K562 (cell line): ENCODE results near the gene LRRC47. TPM values are rescaled to one million over a fixed set of nuclear protein-coding genes. Genes with fewer than 3 reads are reported as not detected.

Source experiments
- BCL6 ChIP-seq: fragments of 250-450 bp; sonication (Bioruptor Pico); IDR thresholded peaks from 2 replicates; pipeline ENCODE4 v1.4.0; 2020
- BDP1 ChIP-seq: IDR thresholded peaks from 3 replicates; pipeline ENCODE4 v1.6.1; 2011; ENCODE audit not compliant: insufficient read length, insufficient read depth
- ELF2 ChIP-seq: fragments of 250-450 bp; sonication (Bioruptor Pico); IDR thresholded peaks from 2 replicates; pipeline ENCODE4 v1.5.0; 2021; ENCODE audit warnings: mild to moderate bottlenecking
- GABPA ChIP-seq: fragments of 200-800 bp; sonication (Bioruptor generic); conservative IDR thresholded peaks from 2 replicates; pipeline ENCODE4 v1.6.1; 2016; ENCODE audit warnings: low read depth, missing genetic modification characterization, missing compliant biosample characterization
- ILF3 ChIP-seq: fragments of 450-650 bp; IDR thresholded peaks from 2 replicates; pipeline ENCODE4 v1.6.1; 2018; ENCODE audit warnings: antibody characterized with exemption, mild to moderate bottlenecking, moderate library complexity, borderline replicate concordance
- JUN ChIP-seq, 2 experiments: sonication (generic) in 1 of 2; formaldehyde crosslinking in 1 of 2; IDR thresholded peaks; 2 replicates each; pipeline versions ENCODE4 v1.6.1 to v1.8.0; 2012 to 2022; ENCODE audit warnings: borderline replicate concordance in 2 of 2, mild to moderate bottlenecking in 2 of 2, improper control_type of control experiment in 1 of 2, low read depth in 1 of 2, low read length in 1 of 2, missing genetic modification reagents in 1 of 2
- MYNN ChIP-seq, 2 experiments: sonication (generic); formaldehyde crosslinking in 1 of 2; IDR thresholded peaks; 2 replicates each; pipeline versions ENCODE4 v1.5.0 to v1.6.1; 2016 to 2020; ENCODE audit warnings: antibody characterized with exemption in 1 of 2, missing genetic modification reagents in 1 of 2
- SRSF1 ChIP-seq: fragments of 200-400 bp; formaldehyde crosslinking; IDR thresholded peaks from 2 replicates; pipeline ENCODE4 v1.6.1; 2017; ENCODE audit warnings: mild to moderate bottlenecking, low read depth, low read length, moderate library complexity
- TAF1 ChIP-seq: IDR thresholded peaks from 2 replicates; pipeline ENCODE4 v1.6.1; 2011; ENCODE audit warnings: mild to moderate bottlenecking, low read length, moderate library complexity; ENCODE audit not compliant: insufficient read depth, control insufficient read depth, severe bottlenecking; ENCODE audit errors: extremely low read depth
- ZEB2 ChIP-seq: fragments of 450-650 bp; IDR thresholded peaks from 2 replicates; pipeline ENCODE4 v1.6.1; 2016
- ZNF3 ChIP-seq: fragments of 250-450 bp; sonication (Bioruptor Pico); IDR thresholded peaks from 2 replicates; pipeline ENCODE4 v1.5.0; 2021; ENCODE audit warnings: mild to moderate bottlenecking, moderate library complexity
- polyA plus RNA-seq, 8 experiments: library from polyadenylated mRNA; depleted of rRNA in 4 of 8; stranded (reverse) in 5 of 8; unstranded in 3 of 8; fragments of >200 nt; fragmentation: Nextera tagmentation in 2 of 8; fragmentation: Illumina TruSeq in 1 of 8; extraction: Ambion mirVana in 2 of 8; extraction: Trizol in 1 of 8; gene quantifications; 2 replicates each; pipeline versions ENCODE4 v1.2.1 to v1.2.3, GENCODE V29; 2011 to 2014; ENCODE audit warnings: inconsistent platforms in 1 of 8, missing spikeins in 1 of 8
- total RNA-seq, 7 experiments: library from RNA; depleted of rRNA in 6 of 7; stranded (reverse); fragments of >200 nt in 6 of 7; fragmentation: Illumina TruSeq in 2 of 7; extraction: Trizol in 2 of 7; gene quantifications; 2 replicates each; pipeline versions ENCODE4 v1.2.1 to v1.2.3, GENCODE V29; 2011 to 2021; ENCODE audit warnings: low replicate concordance in 1 of 7
- TF ChIP-seq, protein P1 (sequence below): IDR thresholded peaks from 2 replicates; pipeline ENCODE4 v1.6.1; 2011; ENCODE audit warnings: borderline replicate concordance, low read depth, mild to moderate bottlenecking, moderate library complexity, low read length; ENCODE audit not compliant: insufficient read depth, poor library complexity, severe bottlenecking
- TF ChIP-seq, protein P2 (sequence below): fragments of 250-450 bp; sonication (Bioruptor Pico); IDR thresholded peaks from 2 replicates; pipeline ENCODE4 v1.8.0; 2022; ENCODE audit warnings: inconsistent platforms, mild to moderate bottlenecking, moderate library complexity, borderline replicate concordance
- TF ChIP-seq, protein P3 (sequence below), 2 experiments: fragments of 450-650 bp in 1 of 2; sonication (generic) in 1 of 2; formaldehyde crosslinking in 1 of 2; IDR thresholded peaks in 1 of 2; conservative IDR thresholded peaks in 1 of 2; 2 replicates each; pipeline versions ENCODE4 v1.6.1 to v1.8.1; 2016 to 2023; ENCODE audit warnings: mild to moderate bottlenecking in 2 of 2, moderate library complexity in 2 of 2, inconsistent platforms in 1 of 2, missing genetic modification reagents in 1 of 2
- TF ChIP-seq, protein P4 (sequence below): fragments of 450-650 bp; formaldehyde crosslinking; IDR thresholded peaks from 2 replicates; pipeline ENCODE4 v1.4.0; 2022; ENCODE audit warnings: mild to moderate bottlenecking, moderate library complexity
- TF ChIP-seq, protein P5 (sequence below), 2 experiments: fragments of 450-650 bp in 1 of 2; IDR thresholded peaks; 2 replicates each; pipeline ENCODE4 v1.6.1; 2011 to 2017; ENCODE audit warnings: low read depth in 2 of 2, antibody characterized with exemption in 1 of 2, borderline replicate concordance in 1 of 2, low read length in 1 of 2, mild to moderate bottlenecking in 1 of 2, mixed read lengths in 1 of 2; ENCODE audit not compliant: control insufficient read depth in 1 of 2

Gene LRRC47
- total and polyA plus RNA-seq, 9 of the 15 experiments (the other 6 are each of a cell fraction or from before 2014, with no cell fraction given) = 4.6 to 68.0 (median 35.9) TPM

DNA sequence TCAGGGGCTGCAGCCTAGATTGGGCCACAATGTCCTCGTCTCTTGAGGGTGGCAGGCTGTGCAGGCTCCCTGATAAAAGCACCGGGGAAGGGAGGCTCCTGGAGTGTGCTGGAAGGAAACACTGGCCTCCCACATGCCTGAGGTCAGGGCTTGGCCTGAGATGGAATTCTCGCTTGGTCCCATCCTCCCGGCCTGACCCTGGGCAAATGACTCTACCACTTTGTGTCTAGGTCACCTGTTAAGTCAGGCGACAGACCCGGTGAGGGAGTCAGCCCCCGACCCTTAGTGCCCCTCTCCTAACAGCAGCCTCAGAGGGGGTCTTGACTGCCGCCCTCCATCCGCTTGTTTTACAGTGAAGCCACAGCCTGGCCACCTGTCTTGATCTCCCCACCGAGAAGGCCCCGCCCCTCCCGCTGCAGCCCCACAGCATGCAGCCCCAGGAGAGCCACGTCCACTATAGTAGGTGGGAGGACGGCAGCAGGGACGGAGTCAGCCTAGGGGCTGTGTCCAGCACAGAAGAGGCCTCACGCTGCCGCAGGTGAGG is 21.3 kb downstream of the LRRC47 start (continued):
- no peak for TF ChIP-seq BDP1
- TF ChIP-seq BCL6 (CRISPR knock-in tag) = no peak
- no peak for TF ChIP-seq SRSF1
- no peak for TF ChIP-seq ZNF3 (CRISPR knock-in tag)
- peak; percentile 93 for TF ChIP-seq MYNN (IDR thresholded peaks at IDR 0.05)
- TF ChIP-seq MYNN (CRISPR knock-in tag; IDR thresholded peaks at IDR 0.05) = no peak
- TF ChIP-seq ELF2 (CRISPR knock-in tag) = no peak
- peak; percentile 31; the same call in 1 of the 2 replicates for TF ChIP-seq JUN (IDR thresholded peaks at IDR 0.05; ENCODE audit: borderline replicate concordance, low read depth, low read length)
- no peak for TF ChIP-seq JUN (CRISPR knock-in tag; IDR thresholded peaks at IDR 0.05; ENCODE audit: borderline replicate concordance)
- 0 out of 2 replicates have a peak, but pooled peaks have one; percentile 28 for TF ChIP-seq GABPA (tag)
- peak; percentile 84 for TF ChIP-seq ZEB2
- TF ChIP-seq, protein P1, sequence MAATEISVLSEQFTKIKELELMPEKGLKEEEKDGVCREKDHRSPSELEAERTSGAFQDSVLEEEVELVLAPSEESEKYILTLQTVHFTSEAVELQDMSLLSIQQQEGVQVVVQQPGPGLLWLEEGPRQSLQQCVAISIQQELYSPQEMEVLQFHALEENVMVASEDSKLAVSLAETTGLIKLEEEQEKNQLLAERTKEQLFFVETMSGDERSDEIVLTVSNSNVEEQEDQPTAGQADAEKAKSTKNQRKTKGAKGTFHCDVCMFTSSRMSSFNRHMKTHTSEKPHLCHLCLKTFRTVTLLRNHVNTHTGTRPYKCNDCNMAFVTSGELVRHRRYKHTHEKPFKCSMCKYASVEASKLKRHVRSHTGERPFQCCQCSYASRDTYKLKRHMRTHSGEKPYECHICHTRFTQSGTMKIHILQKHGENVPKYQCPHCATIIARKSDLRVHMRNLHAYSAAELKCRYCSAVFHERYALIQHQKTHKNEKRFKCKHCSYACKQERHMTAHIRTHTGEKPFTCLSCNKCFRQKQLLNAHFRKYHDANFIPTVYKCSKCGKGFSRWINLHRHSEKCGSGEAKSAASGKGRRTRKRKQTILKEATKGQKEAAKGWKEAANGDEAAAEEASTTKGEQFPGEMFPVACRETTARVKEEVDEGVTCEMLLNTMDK = no peak
- TF ChIP-seq, protein P2, sequence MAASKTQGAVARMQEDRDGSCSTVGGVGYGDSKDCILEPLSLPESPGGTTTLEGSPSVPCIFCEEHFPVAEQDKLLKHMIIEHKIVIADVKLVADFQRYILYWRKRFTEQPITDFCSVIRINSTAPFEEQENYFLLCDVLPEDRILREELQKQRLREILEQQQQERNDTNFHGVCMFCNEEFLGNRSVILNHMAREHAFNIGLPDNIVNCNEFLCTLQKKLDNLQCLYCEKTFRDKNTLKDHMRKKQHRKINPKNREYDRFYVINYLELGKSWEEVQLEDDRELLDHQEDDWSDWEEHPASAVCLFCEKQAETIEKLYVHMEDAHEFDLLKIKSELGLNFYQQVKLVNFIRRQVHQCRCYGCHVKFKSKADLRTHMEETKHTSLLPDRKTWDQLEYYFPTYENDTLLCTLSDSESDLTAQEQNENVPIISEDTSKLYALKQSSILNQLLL = no peak
- TF ChIP-seq ILF3 = no peak; the same call in 1 of the 2 replicates
- TF ChIP-seq TAF1 = peak; percentile 47
- TF ChIP-seq, protein P3, sequence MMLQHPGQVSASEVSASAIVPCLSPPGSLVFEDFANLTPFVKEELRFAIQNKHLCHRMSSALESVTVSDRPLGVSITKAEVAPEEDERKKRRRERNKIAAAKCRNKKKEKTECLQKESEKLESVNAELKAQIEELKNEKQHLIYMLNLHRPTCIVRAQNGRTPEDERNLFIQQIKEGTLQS (IDR thresholded peaks at IDR 0.05) = no peak
- TF ChIP-seq, protein P3 (CRISPR knock-in tag; conservative IDR thresholded peaks at IDR 0.05) = 0 out of 2 replicates have a peak, but pooled peaks have one; percentile 18
- TF ChIP-seq, protein P4, sequence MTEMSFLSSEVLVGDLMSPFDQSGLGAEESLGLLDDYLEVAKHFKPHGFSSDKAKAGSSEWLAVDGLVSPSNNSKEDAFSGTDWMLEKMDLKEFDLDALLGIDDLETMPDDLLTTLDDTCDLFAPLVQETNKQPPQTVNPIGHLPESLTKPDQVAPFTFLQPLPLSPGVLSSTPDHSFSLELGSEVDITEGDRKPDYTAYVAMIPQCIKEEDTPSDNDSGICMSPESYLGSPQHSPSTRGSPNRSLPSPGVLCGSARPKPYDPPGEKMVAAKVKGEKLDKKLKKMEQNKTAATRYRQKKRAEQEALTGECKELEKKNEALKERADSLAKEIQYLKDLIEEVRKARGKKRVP (CRISPR knock-in tag) = no peak
- TF ChIP-seq, protein P5, sequence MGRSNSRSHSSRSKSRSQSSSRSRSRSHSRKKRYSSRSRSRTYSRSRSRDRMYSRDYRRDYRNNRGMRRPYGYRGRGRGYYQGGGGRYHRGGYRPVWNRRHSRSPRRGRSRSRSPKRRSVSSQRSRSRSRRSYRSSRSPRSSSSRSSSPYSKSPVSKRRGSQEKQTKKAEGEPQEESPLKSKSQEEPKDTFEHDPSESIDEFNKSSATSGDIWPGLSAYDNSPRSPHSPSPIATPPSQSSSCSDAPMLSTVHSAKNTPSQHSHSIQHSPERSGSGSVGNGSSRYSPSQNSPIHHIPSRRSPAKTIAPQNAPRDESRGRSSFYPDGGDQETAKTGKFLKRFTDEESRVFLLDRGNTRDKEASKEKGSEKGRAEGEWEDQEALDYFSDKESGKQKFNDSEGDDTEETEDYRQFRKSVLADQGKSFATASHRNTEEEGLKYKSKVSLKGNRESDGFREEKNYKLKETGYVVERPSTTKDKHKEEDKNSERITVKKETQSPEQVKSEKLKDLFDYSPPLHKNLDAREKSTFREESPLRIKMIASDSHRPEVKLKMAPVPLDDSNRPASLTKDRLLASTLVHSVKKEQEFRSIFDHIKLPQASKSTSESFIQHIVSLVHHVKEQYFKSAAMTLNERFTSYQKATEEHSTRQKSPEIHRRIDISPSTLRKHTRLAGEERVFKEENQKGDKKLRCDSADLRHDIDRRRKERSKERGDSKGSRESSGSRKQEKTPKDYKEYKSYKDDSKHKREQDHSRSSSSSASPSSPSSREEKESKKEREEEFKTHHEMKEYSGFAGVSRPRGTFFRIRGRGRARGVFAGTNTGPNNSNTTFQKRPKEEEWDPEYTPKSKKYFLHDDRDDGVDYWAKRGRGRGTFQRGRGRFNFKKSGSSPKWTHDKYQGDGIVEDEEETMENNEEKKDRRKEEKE (IDR thresholded peaks at IDR 0.05; ENCODE audit: borderline replicate concordance in 1 of 2, control insufficient read depth in 1 of 2, low read depth in 2 of 2, low read length in 1 of 2) = no peak
